ENCODE data around the gene SLAMF1. TPM values are rescaled to one million over a fixed set of nuclear protein-coding genes. Genes with fewer than 3 reads are reported as not detected.
A peak's percentile ranks its signal among the peaks of the same experiment; 100 is the strongest.

SLAMF1 gene
- total RNA-seq, 1 donor from 2014 or later = not detected

- Mint-ChIP-seq H3K4me1 (peaks cover 30% of the 10 kb centered on the region), H3K36me3 (no peaks in the 10 kb centered on the region), H3K27me3 (ENCODE audit: low read depth) (peaks cover 4% of the 10 kb centered on the region), H3K27ac (no peak overlapping the region), H3K4me3 (no peak overlapping the region), H3K9me3 (no peaks in the 10 kb centered on the region)
- DNase-seq (ENCODE audit: low spot score in 2 of 2, unreplicated experiment in 2 of 2) = no peak
- TF ChIP-seq CTCF (IDR thresholded peaks at IDR 0.05; ENCODE audit: unreplicated experiment) = no peak
Observed at GRCh38 chr1:160641323-160642280, 5.2 kb downstream of the SLAMF1 start.

GRCh38 chr1:160640359-160641123 is 6.3 kb downstream of the SLAMF1 start:
- no peak for TF ChIP-seq CTCF (IDR thresholded peaks at IDR 0.05; ENCODE audit: unreplicated experiment)
- Mint-ChIP-seq H3K36me3 (no peaks in the 10 kb centered on the region), H3K4me1 (peaks cover 33% of the 10 kb centered on the region), H3K4me3 (no peak overlapping the region), H3K9me3 (no peaks in the 10 kb centered on the region), H3K27me3 (ENCODE audit: low read depth) (no peaks in the 10 kb centered on the region), H3K27ac (no peak overlapping the region)
- DNase-seq (ENCODE audit: low spot score in 2 of 2, unreplicated experiment in 2 of 2) = no peak

- no peaks in the 10 kb centered on the region for H3K36me3 Mint-ChIP-seq
- TF ChIP-seq CTCF (IDR thresholded peaks at IDR 0.05; ENCODE audit: unreplicated experiment) = no peak
- H3K4me1 Mint-ChIP-seq = peaks cover 33% of the 10 kb centered on the region
- no peak for DNase-seq (ENCODE audit: low spot score in 2 of 2, unreplicated experiment in 2 of 2)
- no peaks in the 10 kb centered on the region for H3K27me3 Mint-ChIP-seq (ENCODE audit: low read depth)
- H3K9me3 Mint-ChIP-seq = no peaks in the 10 kb centered on the region
- no peak overlapping the region for H3K4me3 Mint-ChIP-seq
- H3K27ac Mint-ChIP-seq = peak overlapping the region; percentile 37
Observed at GRCh38 chr1:160639652-160640051, 7.2 kb downstream of the SLAMF1 start.

- no peak overlapping the region for H3K4me3 Mint-ChIP-seq
- no peak for DNase-seq (ENCODE audit: low spot score in 2 of 2, unreplicated experiment in 2 of 2)
- no peaks in the 10 kb centered on the region for H3K9me3 Mint-ChIP-seq
- TF ChIP-seq CTCF (IDR thresholded peaks at IDR 0.05; ENCODE audit: unreplicated experiment) = no peak
- H3K27ac Mint-ChIP-seq = no peak overlapping the region
- H3K4me1 Mint-ChIP-seq = peaks cover 33% of the 10 kb centered on the region
- H3K27me3 Mint-ChIP-seq (ENCODE audit: low read depth) = no peaks in the 10 kb centered on the region
- H3K36me3 Mint-ChIP-seq = no peaks in the 10 kb centered on the region
Observed at GRCh38 chr1:160638926-160639325, 7.9 kb downstream of the SLAMF1 start.

- H3K9me3 Mint-ChIP-seq = no peaks in the 10 kb centered on the region
- peak overlapping the region; percentile 35 for H3K27ac Mint-ChIP-seq
- no peak for TF ChIP-seq CTCF (IDR thresholded peaks at IDR 0.05; ENCODE audit: unreplicated experiment)
- H3K36me3 Mint-ChIP-seq = no peaks in the 10 kb centered on the region
- no peaks in the 10 kb centered on the region for H3K27me3 Mint-ChIP-seq (ENCODE audit: low read depth)
- no peak for DNase-seq (ENCODE audit: low spot score in 2 of 2, unreplicated experiment in 2 of 2)
- peaks cover 33% of the 10 kb centered on the region for H3K4me1 Mint-ChIP-seq
- no peak overlapping the region for H3K4me3 Mint-ChIP-seq
Observed at GRCh38 chr1:160638540-160638857, 8.3 kb downstream of the SLAMF1 start.

Measured in mesothelial cell of epicardium (in vitro differentiated cells).